Measurements from ENCODE around the gene DRC3.

DRC3 gene

GRCh38 chr17:18055597-18055996 lies 82.9 kb downstream of the DRC3 start:
- no peak for DNase-seq (ENCODE audit: low read depth)

GRCh38 chr17:18056214-18056613 lies 83.6 kb downstream of the DRC3 start:
- no peak for DNase-seq (ENCODE audit: low read depth)

- no peak for DNase-seq (ENCODE audit: low read depth)
Measured at GRCh38 chr17:18059283-18059682, 86.6 kb downstream of the DRC3 start.

GRCh38 chr17:18064053-18064452 lies 91.4 kb downstream of the DRC3 start:
- no peak for DNase-seq (ENCODE audit: low read depth)

- no peak for DNase-seq (ENCODE audit: low read depth)
Measured at GRCh38 chr17:18065546-18065945, 92.9 kb downstream of the DRC3 start.
